Prostate gland (tissue), 2 donors: ENCODE results near the gene DHRS7. TPM values are rescaled to one million over a fixed set of nuclear protein-coding genes. Genes with fewer than 3 reads are reported as not detected.

ENCODE experiments used
- DNase-seq: peaks from one replicate; pipeline ENCODE4 v3.0.0-alpha.2; 2019; ENCODE audit warnings: low spot score
- H3K27ac ChIP-seq, 2 donors: fragments of 200-600 bp; sonication (generic); 2 replicates each; pipeline ENCODE4 v1.5.1; 2017 to 2019
- H3K27me3 ChIP-seq: fragments of 200-600 bp; sonication (generic); replicated peaks from 2 replicates; pipeline ENCODE4 v1.5.1; 2019; ENCODE audit not compliant: insufficient read depth
- H3K36me3 ChIP-seq, 2 donors: fragments of 200-600 bp; sonication (generic); 1 replicate in 1 of 2; 2 replicates in 1 of 2; pipeline versions ENCODE4 v1.5.1 to v1.8.1; 2017 to 2019
- H3K4me1 ChIP-seq: fragments of 200-600 bp; sonication (generic); replicated peaks from 2 replicates; pipeline ENCODE4 v1.5.1; 2019
- H3K4me3 ChIP-seq, 2 donors: fragments of 200-600 bp; sonication (generic); 2 replicates each; pipeline ENCODE4 v1.5.1; 2017 to 2019
- H3K9me3 ChIP-seq: fragments of 200-600 bp; sonication (generic); 2 replicates; pipeline ENCODE4 v1.5.1; 2017
- CTCF ChIP-seq, 4 experiments: fragments of 200-600 bp in 2 of 4; fragments of 450-650 bp in 2 of 4; sonication (generic) in 2 of 4; IDR thresholded peaks; 1 replicate in 3 of 4; 2 replicates in 1 of 4; pipeline ENCODE4 v1.5.1; 2016 to 2019; ENCODE audit warnings: antibody characterized with exemption in 4 of 4, mild to moderate bottlenecking in 2 of 4, moderate library complexity in 2 of 4
- POLR2A ChIP-seq: fragments of 450-650 bp; IDR thresholded peaks from one replicate; pipeline ENCODE4 v1.6.1; 2016; ENCODE audit warnings: antibody characterized with exemption, mild to moderate bottlenecking
- POLR2AphosphoS5 ChIP-seq: sonication (generic); formaldehyde crosslinking; IDR thresholded peaks from one replicate; pipeline ENCODE4 v1.6.1; 2017; ENCODE audit warnings: antibody characterized with exemption
- WGBS: methylation state at CpG from one replicate; pipeline ENCODE4 v1.1.5; 2018; 5-methylcytosine and 5-hydroxymethylcytosine counted together
- intact Hi-C: fragments of 100-400 bp; cut with DNase I; formaldehyde crosslinking; loops from one replicate; pipeline ENCODE4 v1.14.2; 2022
- total RNA-seq, 2 donors: library from RNA; depleted of rRNA; stranded (reverse); fragments of >200 nt; gene quantifications; one replicate each; pipeline ENCODE4 v1.1.0, GENCODE V29; 2016

The DHRS7 gene
- total RNA-seq, 2 donors from 2014 or later, result 182 to 2,241 TPM

- 75% methylated on average over 4 of the region's 4 CpGs for WGBS
- no peaks in the 10 kb centered on the region for H3K36me3 ChIP-seq
Observed at GRCh38 chr14:60116181-60116580, 49.0 kb downstream of the DHRS7 start.

GRCh38 chr14:60114881-60115280 is 50.3 kb downstream of the DHRS7 start:
- H3K27me3 ChIP-seq, result no peaks in the 10 kb centered on the region
- H3K27ac ChIP-seq, result no peak overlapping the region
- H3K4me3 ChIP-seq, result no peak overlapping the region
- H3K36me3 ChIP-seq, result no peaks in the 10 kb centered on the region
- no peaks in the 10 kb centered on the region for H3K4me1 ChIP-seq
- intact Hi-C loops, result no loop called here
- H3K9me3 ChIP-seq, result no peaks in the 10 kb centered on the region
- TF ChIP-seq POLR2AphosphoS5 (no peak), POLR2A (no peak), CTCF (IDR thresholded peaks at IDR 0.05) (no peak)
- 0% methylated on average over 1 of the region's 1 CpG for WGBS
- no peak for DNase-seq

More at GRCh38 chr14:60116181-60116580, 49.0 kb downstream of the DHRS7 start:
- TF ChIP-seq CTCF (IDR thresholded peaks at IDR 0.05) (no peak), POLR2AphosphoS5 (no peak)
- H3K9me3 ChIP-seq, result no peaks in the 10 kb centered on the region
- intact Hi-C loops, result no loop called here
- no peaks in the 10 kb centered on the region for H3K27me3 ChIP-seq
- no peak for DNase-seq
- H3K4me1 ChIP-seq, result no peaks in the 10 kb centered on the region
- H3K27ac ChIP-seq, result no peak overlapping the region
- H3K4me3 ChIP-seq, result no peak overlapping the region

- H3K27me3 ChIP-seq, result no peaks in the 10 kb centered on the region
- H3K4me1 ChIP-seq, result no peaks in the 10 kb centered on the region
- WGBS, result 95% methylated on average over 2 of the region's 2 CpGs
- no peak overlapping the region for H3K4me3 ChIP-seq
- no peak for DNase-seq
- intact Hi-C loops, result no loop called here
- H3K36me3 ChIP-seq, result no peaks in the 10 kb centered on the region
- no peak overlapping the region for H3K27ac ChIP-seq
- H3K9me3 ChIP-seq, result no peaks in the 10 kb centered on the region
- TF ChIP-seq CTCF (IDR thresholded peaks at IDR 0.05) (no peak), POLR2AphosphoS5 (no peak), POLR2A (no peak)
Observed at GRCh38 chr14:60111732-60112131, 53.5 kb downstream of the DHRS7 start.

- intact Hi-C loops, result no loop called here
- H3K36me3 ChIP-seq, result no peaks in the 10 kb centered on the region
- no peaks in the 10 kb centered on the region for H3K27me3 ChIP-seq
- no peaks in the 10 kb centered on the region for H3K4me1 ChIP-seq
- DNase-seq, result no peak
- no peak for TF ChIP-seq POLR2A
- no peak for TF ChIP-seq POLR2AphosphoS5
- TF ChIP-seq CTCF (IDR thresholded peaks at IDR 0.05), result no peak
- H3K27ac ChIP-seq, result no peak overlapping the region
- whole genome bisulfite sequencing, result 79% methylated on average over 4 of the region's 4 CpGs
- H3K9me3 ChIP-seq, result no peaks in the 10 kb centered on the region
- H3K4me3 ChIP-seq, result no peak overlapping the region
Observed at GRCh38 chr14:60107477-60107876, 57.7 kb downstream of the DHRS7 start.

GRCh38 chr14:60106339-60106738 is 58.9 kb downstream of the DHRS7 start:
- intact Hi-C loops, result no loop called here
- Histone ChIP-seq H3K4me1 (no peaks in the 10 kb centered on the region), H3K9me3 (no peaks in the 10 kb centered on the region), H3K4me3 (no peak overlapping the region), H3K27me3 (no peaks in the 10 kb centered on the region), H3K36me3 (no peaks in the 10 kb centered on the region), H3K27ac (no peak overlapping the region)
- DNase-seq, result no peak
- 59% methylated on average over 2 of the region's 2 CpGs for WGBS
- no peak for TF ChIP-seq POLR2A
- TF ChIP-seq CTCF (IDR thresholded peaks at IDR 0.05), result no peak
- TF ChIP-seq POLR2AphosphoS5, result no peak
